NCI-H69 (cell line): ENCODE results near the gene HMG20A.
"Not testable (repeated sequence)": the region's sequence is repeated elsewhere in the genome, so short reads cannot be mapped to it uniquely, and the experiment has no call there.

Experiments used
- DNase-seq: peaks from one replicate; lab custom pipeline; 2025; lab: John Stamatoyannopoulos, UW

Gene HMG20A

GRCh38 chr15:77409259-77410156, 11.2 kb upstream of the HMG20A start:
- DNase-seq, result no peak

- not testable (repeated sequence) for DNase-seq
Observed at GRCh38 chr15:77410157-77410500, 10.6 kb upstream of the HMG20A start.

- peak; percentile 70 for DNase-seq
Observed at GRCh38 chr15:77410701-77411618, 9.7 kb upstream of the HMG20A start.

GRCh38 chr15:77411619-77411976, 9.1 kb upstream of the HMG20A start:
- no peak for DNase-seq

- DNase-seq, result peak; percentile 71
Observed at GRCh38 chr15:77412972-77413698, 7.6 kb upstream of the HMG20A start.

- DNase-seq, result peak; percentile 2
Observed at GRCh38 chr15:77413699-77414349, 6.9 kb upstream of the HMG20A start.

GRCh38 chr15:77414789-77415442, 5.8 kb upstream of the HMG20A start:
- no peak for DNase-seq

GRCh38 chr15:77415450-77416147, 5.1 kb upstream of the HMG20A start:
- DNase-seq, result no peak

- DNase-seq, result no peak
Observed at GRCh38 chr15:77416148-77416455, 4.6 kb upstream of the HMG20A start.

- DNase-seq, result peak; percentile 6
Observed at GRCh38 chr15:77416954-77417353, 3.7 kb upstream of the HMG20A start.

- DNase-seq, result no peak
Observed at GRCh38 chr15:77417602-77418001, 3.1 kb upstream of the HMG20A start.

GRCh38 chr15:77418391-77418965, 2.2 kb upstream of the HMG20A start:
- no peak for DNase-seq

GRCh38 chr15:77418966-77419835, 1.5 kb upstream of the HMG20A start:
- peak; percentile 48 for DNase-seq

- peak; percentile 97 for DNase-seq
Observed at GRCh38 chr15:77419836-77420609, 665 bp upstream of the HMG20A start, which contains the start of gene PEAK1. TSS of gene PEAK1 (minus strand) at chr15:77420104. CDS start at chr15:77181926, 238,178 bp downstream.

- peak; percentile 22 for DNase-seq
Observed at GRCh38 chr15:77421370-77421700, 647 bp downstream of the HMG20A start.

GRCh38 chr15:77425104-77425503, 4.4 kb downstream of the HMG20A start:
- no peak for DNase-seq

GRCh38 chr15:77426377-77426776, 5.7 kb downstream of the HMG20A start:
- no peak for DNase-seq

GRCh38 chr15:77426871-77427270, 6.2 kb downstream of the HMG20A start:
- no peak for DNase-seq

- DNase-seq, result no peak
Observed at GRCh38 chr15:77430213-77430612, 9.5 kb downstream of the HMG20A start.
